Immature natural killer cell (primary cell): ENCODE measurements around the gene CROCC2. TPM values are rescaled to one million over a fixed set of nuclear protein-coding genes. Genes with fewer than 3 reads are reported as not detected.

Experiments used
- DNase-seq, 3 donors: peaks; one replicate each; pipeline ENCODE4 v3.0.0; 2022; ENCODE audit warnings: mixed read lengths in 1 of 3
- H3K27ac Mint-ChIP-seq, 6 donors: one replicate each; pipeline ENCODE4 v1.8.0; 2020; ENCODE audit warnings: mixed read lengths in 6 of 6, mild to moderate bottlenecking in 5 of 6, inconsistent platforms in 4 of 6, moderate library complexity in 3 of 6
- H3K27me3 Mint-ChIP-seq, 3 donors: one replicate each; pipeline ENCODE4 v1.8.0; 2020 to 2021; ENCODE audit warnings: low read depth in 3 of 3, mild to moderate bottlenecking in 3 of 3, mixed read lengths in 3 of 3, moderate library complexity in 3 of 3, inconsistent platforms in 1 of 3
- H3K36me3 Mint-ChIP-seq, 3 donors: one replicate each; pipeline ENCODE4 v1.8.0; 2020; ENCODE audit warnings: mixed read lengths in 3 of 3, inconsistent platforms in 2 of 3, mild to moderate bottlenecking in 2 of 3
- H3K4me1 Mint-ChIP-seq, 2 donors: one replicate each; pipeline ENCODE4 v1.8.0; 2020; ENCODE audit warnings: inconsistent platforms in 2 of 2, mild to moderate bottlenecking in 2 of 2, mixed read lengths in 2 of 2, moderate library complexity in 1 of 2
- H3K4me3 Mint-ChIP-seq, 5 donors: one replicate each; pipeline ENCODE4 v1.8.0; 2020; ENCODE audit warnings: mild to moderate bottlenecking in 5 of 5, mixed read lengths in 5 of 5, inconsistent platforms in 3 of 5, moderate library complexity in 3 of 5
- H3K9me3 Mint-ChIP-seq, 6 donors: one replicate each; pipeline ENCODE4 v1.8.0; 2020; ENCODE audit warnings: mild to moderate bottlenecking in 6 of 6, mixed read lengths in 6 of 6, inconsistent platforms in 4 of 6, moderate library complexity in 3 of 6
- polyA plus RNA-seq, 3 donors: library from polyadenylated mRNA; unstranded; fragments of 300-500 nt; fragmentation: Illumina TruSeq; gene quantifications; one replicate each; pipeline ENCODE4 v1.2.3, GENCODE V29; 2021

The CROCC2 gene
- polyA plus RNA-seq, 3 donors from 2014 or later, result not detected

DNA sequence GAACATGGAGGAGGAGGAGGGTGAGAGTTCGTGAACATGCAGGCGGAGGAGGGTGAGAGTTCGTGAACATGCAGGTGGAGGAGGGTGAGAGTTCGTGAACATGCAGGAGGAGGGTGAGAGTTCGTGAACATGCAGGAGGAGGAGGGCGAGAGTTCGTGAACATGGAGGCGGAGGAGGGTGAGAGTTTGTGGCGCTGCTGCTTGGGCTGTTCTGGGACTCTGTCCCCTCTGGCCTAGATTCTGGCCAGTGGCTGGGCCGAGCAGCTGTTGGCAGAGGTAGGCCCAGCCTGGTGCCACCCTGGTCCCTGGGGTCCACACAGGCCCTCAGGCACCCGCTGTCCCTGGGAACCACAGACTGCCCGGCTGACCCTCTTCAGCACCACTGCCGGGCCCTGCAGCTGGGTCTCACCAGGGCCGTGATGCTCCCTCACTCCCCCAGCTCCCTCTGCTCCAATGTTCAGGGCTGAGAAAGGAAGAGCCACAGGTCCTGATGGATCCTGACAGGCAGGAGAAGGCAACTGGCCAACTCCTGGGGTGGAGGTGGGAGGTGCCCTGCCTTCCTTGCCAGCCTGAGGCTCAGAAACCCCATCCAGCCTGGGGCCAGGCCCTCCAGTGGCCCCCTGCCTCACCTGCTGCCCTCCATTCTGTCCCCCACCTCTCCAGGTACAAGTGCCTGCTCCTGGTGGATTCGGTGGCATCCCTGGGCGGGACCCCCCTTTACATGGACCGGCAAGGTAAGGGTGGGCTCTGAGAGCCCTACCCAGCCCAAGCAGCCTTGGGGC lies 33.6 kb upstream of the CROCC2 start:
- Mint-ChIP-seq H3K9me3 (no peaks in the 10 kb centered on the region), H3K36me3 (no peaks in the 10 kb centered on the region), H3K27ac (no peak overlapping the region), H3K4me1 (no peaks in the 10 kb centered on the region), H3K4me3 (no peak overlapping the region), H3K27me3 (peaks cover 0 to 2% (median 0%) of the 10 kb centered on the region in 3 donors)
- DNase-seq, result no peak

DNA sequence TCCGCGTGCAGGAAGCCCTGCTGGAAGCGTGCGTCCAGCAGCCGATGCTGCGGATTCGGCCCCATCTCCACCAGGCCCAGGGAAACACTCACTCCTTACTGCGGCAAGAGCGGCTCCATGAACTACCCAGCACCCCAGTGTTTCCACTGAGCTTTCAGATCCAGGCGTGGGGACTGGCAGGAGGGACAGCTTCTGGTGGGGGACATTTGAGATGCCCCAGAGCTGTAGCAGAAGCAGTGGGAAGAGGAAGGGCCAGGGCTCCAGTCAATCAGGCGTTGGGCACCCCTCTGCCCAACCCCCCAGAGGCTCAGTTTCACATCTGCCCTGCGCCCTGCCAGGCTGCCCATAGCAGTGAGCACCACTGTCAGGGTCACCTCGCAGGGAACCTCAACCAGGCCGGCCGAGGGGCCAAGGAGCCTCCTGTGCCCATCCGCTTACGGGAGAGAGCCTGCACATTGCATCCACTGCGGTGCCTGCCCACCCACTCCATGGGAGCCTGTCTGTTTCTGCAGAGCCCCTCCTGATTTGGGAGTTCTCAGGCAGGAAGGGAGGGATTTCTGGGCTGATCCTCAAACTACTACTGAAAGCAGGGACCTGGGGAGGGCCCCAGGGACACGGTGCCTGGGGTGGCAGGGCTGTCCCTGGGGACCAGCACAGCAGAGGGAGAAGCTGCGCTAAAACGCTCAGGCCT lies 32.9 kb upstream of the CROCC2 start:
- Mint-ChIP-seq H3K27me3 (no peaks in the 10 kb centered on the region), H3K27ac (no peak overlapping the region), H3K4me1 (no peaks in the 10 kb centered on the region), H3K9me3 (no peaks in the 10 kb centered on the region), H3K36me3 (no peaks in the 10 kb centered on the region), H3K4me3 (no peak overlapping the region)
- DNase-seq, result no peak

DNA sequence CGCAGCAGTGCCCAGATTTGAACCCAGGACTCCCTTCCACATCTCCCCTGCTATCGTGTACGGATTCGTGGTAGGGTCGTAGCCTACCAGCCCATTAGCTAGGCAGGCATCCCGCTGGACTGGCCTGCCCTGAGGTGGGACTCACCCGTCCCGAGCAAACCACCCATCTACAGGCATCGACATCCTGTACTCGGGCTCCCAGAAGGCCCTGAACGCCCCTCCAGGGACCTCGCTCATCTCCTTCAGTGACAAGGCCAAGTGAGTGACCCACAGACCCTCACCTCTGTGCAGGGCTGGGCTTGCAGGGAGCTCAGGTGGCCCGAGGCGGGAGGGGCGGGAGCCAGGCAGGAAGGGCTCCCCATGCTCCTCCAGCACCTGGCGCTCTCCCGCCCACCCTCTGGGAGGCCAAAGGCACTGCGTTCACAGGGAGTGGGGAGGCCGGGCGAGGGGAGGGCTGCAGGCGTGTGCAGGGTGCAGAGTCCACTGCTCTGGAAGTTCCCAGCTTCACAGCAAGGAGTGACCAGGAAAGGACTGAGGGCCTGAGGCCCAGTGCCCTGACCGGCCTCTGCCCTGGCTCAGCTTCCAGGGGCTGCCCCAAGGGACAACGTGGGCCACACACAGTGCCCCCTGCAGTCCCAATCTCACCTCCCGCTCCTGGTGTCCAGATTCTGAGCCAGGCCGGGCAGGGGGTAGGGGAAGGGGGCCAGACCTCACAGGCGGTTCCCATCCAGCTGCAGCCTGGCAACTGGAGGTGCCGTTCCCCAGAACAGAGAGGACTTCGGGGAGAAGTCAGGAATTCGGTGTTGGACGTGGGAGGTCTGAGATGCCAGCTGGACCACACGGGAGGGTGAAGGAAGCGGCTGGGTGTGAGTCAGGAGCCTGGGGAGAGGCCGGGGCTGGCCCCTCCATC lies 32.1 kb upstream of the CROCC2 start:
- Mint-ChIP-seq H3K4me3 (no peak overlapping the region), H3K9me3 (no peaks in the 10 kb centered on the region), H3K27ac (no peak overlapping the region), H3K36me3 (no peaks in the 10 kb centered on the region), H3K27me3 (no peaks in the 10 kb centered on the region), H3K4me1 (no peaks in the 10 kb centered on the region)
- DNase-seq, result no peak

DNA sequence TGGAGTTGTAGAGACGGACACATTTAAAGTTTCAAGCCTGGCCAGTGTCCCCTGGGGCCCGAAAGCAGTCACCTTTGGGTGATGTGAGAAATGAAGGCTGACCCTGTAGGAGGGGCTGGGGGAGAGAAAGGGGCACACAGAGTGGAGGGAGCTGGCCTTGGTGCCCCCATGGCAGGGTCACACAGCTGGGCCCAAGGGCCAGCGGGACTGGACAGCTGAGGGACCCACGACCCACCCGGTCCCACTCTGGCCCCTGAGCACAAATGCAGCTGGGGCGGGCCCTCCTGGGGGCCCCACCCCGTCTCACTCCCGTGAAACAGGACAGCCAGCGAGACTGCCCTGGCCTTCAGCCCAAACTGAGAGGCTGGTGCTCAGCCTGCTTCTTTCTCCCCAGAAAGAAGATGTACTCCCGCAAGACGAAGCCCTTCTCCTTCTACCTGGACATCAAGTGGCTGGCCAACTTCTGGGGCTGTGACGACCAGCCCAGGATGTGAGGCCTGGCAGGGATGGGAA lies 31.4 kb upstream of the CROCC2 start:
- no peak overlapping the region for H3K4me3 Mint-ChIP-seq
- no peaks in the 10 kb centered on the region for H3K36me3 Mint-ChIP-seq
- no peaks in the 10 kb centered on the region for H3K4me1 Mint-ChIP-seq
- no peak overlapping the region for H3K27ac Mint-ChIP-seq
- DNase-seq, result no peak
- H3K9me3 Mint-ChIP-seq, result no peaks in the 10 kb centered on the region
- H3K27me3 Mint-ChIP-seq, result no peaks in the 10 kb centered on the region

GRCh38 chr2:240875228-240876034 lies 30.7 kb upstream of the CROCC2 start:
- H3K27me3 Mint-ChIP-seq, result peaks cover 0 to 2% (median 0%) of the 10 kb centered on the region in 3 donors
- no peaks in the 10 kb centered on the region for H3K36me3 Mint-ChIP-seq
- H3K4me3 Mint-ChIP-seq, result no peak overlapping the region
- no peaks in the 10 kb centered on the region for H3K4me1 Mint-ChIP-seq
- no peak for DNase-seq
- no peak overlapping the region for H3K27ac Mint-ChIP-seq
- H3K9me3 Mint-ChIP-seq, result no peaks in the 10 kb centered on the region

GRCh38 chr2:240876035-240876474 lies 30.1 kb upstream of the CROCC2 start:
- DNase-seq, result no peak
- H3K36me3 Mint-ChIP-seq, result no peaks in the 10 kb centered on the region
- H3K4me3 Mint-ChIP-seq, result no peak overlapping the region
- no peaks in the 10 kb centered on the region for H3K9me3 Mint-ChIP-seq
- peaks cover 0 to 2% (median 0%) of the 10 kb centered on the region in 3 donors for H3K27me3 Mint-ChIP-seq
- no peaks in the 10 kb centered on the region for H3K4me1 Mint-ChIP-seq
- no peak overlapping the region for H3K27ac Mint-ChIP-seq

DNA sequence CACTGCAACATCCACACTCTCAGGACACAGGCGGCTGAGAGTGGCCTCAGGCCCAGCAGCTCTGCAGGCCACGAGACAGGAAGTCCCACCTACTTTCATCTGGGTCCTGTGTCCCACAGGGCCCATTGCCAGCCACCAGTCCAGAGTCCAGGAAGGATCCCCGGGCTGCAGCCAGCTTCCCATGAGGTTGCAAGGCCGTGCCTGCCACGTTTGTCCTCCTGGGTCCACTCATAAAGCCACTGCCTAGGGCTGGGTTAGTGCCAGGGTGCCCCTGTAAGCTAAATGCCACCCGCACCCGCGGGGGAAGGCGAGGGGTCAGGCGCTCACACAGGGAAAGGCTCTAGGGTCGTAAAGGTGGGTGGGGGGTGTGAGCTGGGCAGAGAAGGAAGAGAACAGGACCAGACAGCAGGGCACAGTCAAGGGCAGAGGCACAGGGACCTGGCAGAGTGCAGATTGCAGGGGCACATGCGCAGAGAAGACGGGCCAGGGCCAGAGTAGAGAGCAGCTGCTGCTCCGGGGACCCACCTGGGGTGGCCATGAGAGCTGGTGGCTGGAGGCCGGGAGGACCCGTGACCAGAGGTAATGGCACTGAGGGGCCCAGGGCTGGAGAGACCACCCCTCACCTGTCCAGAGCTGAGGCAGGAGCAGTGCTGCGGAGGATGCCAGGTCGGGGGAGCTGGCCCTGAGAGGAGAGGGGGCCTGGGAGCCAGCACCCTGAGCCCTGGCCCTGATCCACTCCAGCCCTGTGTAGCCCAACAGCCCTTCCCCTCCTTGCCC lies 29.5 kb upstream of the CROCC2 start:
- peaks cover 0 to 2% (median 0%) of the 10 kb centered on the region in 3 donors for H3K27me3 Mint-ChIP-seq
- no peaks in the 10 kb centered on the region for H3K36me3 Mint-ChIP-seq
- H3K9me3 Mint-ChIP-seq, result no peaks in the 10 kb centered on the region
- no peak overlapping the region for H3K4me3 Mint-ChIP-seq
- no peaks in the 10 kb centered on the region for H3K4me1 Mint-ChIP-seq
- DNase-seq, result no peak
- H3K27ac Mint-ChIP-seq, result no peak overlapping the region

GRCh38 chr2:240877460-240878340 lies 28.4 kb upstream of the CROCC2 start:
- DNase-seq, result no peak
- Mint-ChIP-seq H3K4me1 (no peaks in the 10 kb centered on the region), H3K27me3 (peaks cover 0 to 2% (median 0%) of the 10 kb centered on the region in 3 donors), H3K4me3 (no peak overlapping the region), H3K27ac (no peak overlapping the region), H3K9me3 (no peaks in the 10 kb centered on the region), H3K36me3 (no peaks in the 10 kb centered on the region)

DNA sequence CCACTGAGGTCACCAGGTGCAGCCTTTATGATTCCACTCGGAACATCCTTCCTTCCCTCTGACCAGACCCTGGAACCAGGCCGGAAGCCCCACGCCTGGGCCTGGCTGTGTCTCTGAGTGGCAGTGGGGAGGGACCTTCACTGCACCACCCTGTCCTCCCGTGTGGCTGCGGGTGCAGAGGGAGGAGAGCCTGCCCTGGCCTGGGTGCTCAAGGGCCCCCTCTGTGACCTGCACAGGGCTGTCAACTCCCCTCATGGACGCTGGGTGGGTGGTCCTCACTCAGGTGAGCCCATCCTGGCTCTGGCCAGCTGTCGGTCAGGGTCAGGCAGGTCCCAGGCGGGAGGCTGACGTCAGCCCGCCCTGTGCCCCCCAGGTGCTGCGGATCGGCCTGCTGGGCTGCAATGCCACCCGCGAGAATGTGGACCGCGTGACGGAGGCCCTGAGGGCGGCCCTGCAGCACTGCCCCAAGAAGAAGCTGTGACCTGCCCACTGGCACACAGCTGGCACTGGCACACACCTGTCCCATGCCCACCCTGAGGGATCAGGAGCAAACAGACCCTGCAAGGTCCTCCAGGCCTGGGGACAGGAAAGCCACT lies 27.7 kb upstream of the CROCC2 start:
- H3K4me1 Mint-ChIP-seq, result no peaks in the 10 kb centered on the region
- H3K27ac Mint-ChIP-seq, result no peak overlapping the region
- H3K36me3 Mint-ChIP-seq, result no peaks in the 10 kb centered on the region
- DNase-seq, result no peak
- no peaks in the 10 kb centered on the region for H3K9me3 Mint-ChIP-seq
- no peak overlapping the region for H3K4me3 Mint-ChIP-seq
- peaks cover 0 to 2% (median 0%) of the 10 kb centered on the region in 3 donors for H3K27me3 Mint-ChIP-seq

DNA sequence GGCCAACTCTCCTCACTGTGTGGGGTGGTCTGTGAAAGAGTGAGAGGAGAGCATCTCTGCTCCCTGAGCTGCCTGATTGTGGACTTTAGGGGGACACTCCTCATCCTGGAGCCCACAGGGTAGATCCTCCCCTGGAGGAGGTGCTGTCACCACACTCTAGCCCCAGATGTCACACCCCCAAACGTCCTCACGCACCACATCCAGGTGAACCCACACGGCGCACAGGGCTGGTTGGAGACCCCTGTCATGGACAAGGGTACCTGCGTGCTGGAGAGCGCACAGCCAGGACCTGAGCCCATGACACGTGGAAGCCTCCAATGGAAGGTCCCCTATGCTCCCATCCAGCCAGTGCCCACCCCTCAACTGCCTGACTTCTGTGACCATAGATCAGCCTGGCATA lies 27.0 kb upstream of the CROCC2 start:
- no peak for DNase-seq
- Mint-ChIP-seq H3K9me3 (no peaks in the 10 kb centered on the region), H3K27me3 (peaks cover 0 to 2% (median 0%) of the 10 kb centered on the region in 3 donors), H3K4me3 (no peak overlapping the region), H3K36me3 (no peaks in the 10 kb centered on the region), H3K4me1 (no peaks in the 10 kb centered on the region), H3K27ac (no peak overlapping the region)

DNA sequence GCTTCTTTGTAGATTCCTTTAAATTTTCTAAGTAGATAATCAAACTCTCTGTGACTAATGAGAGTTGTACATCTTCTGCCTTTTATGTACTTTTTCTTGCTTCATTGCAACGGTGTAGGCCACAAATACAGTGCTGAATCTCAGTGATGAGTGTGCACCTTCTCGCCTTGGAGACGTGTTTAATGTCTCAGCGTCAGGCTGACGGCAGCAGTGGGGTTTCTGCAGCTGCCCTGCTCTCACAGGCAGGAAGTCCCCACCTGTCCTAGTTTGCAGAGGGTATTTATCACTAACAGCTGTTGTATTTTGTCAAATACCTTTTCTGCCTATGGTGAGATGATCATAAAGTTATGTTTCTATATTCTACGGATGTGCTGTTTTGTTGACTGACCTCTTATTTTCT lies 24.2 kb upstream of the CROCC2 start:
- Mint-ChIP-seq H3K4me1 (no peaks in the 10 kb centered on the region), H3K36me3 (no peaks in the 10 kb centered on the region), H3K9me3 (no peaks in the 10 kb centered on the region), H3K4me3 (no peak overlapping the region), H3K27me3 (peaks cover 0 to 5% (median 3%) of the 10 kb centered on the region in 3 donors), H3K27ac (no peak overlapping the region)
- DNase-seq, result no peak
